CD4-positive, alpha-beta T cell treated with Interleukin-12 subunit alpha and Interleukin-12 subunit beta, for 1 hour (primary cell): Measurements from ENCODE around the gene GTPBP4.
"Not testable (repeated sequence)": the region's sequence is repeated elsewhere in the genome, so short reads cannot be mapped to it uniquely, and the experiment has no call there.

Experiments
- DNase-seq: peaks from one replicate; pipeline ENCODE4 v3.0.0-alpha.2; 2020

GTPBP4 gene

GRCh38 chr10:1061930-1062774, 73.9 kb downstream of the GTPBP4 start:
- no peak for DNase-seq

GRCh38 chr10:1063232-1063865, 75.1 kb downstream of the GTPBP4 start:
- peak; percentile 50 for DNase-seq

GRCh38 chr10:1064964-1065247, 76.7 kb downstream of the GTPBP4 start:
- no peak for DNase-seq

- DNase-seq, result not testable (repeated sequence)
Measured at GRCh38 chr10:1066734-1067133, 78.5 kb downstream of the GTPBP4 start.

GRCh38 chr10:1068380-1069361, 80.4 kb downstream of the GTPBP4 start:
- DNase-seq, result no peak
